OCI-LY1 (cell line): ENCODE measurements around the gene ERAS.
"Not testable (repeated sequence)": the region's sequence is repeated elsewhere in the genome, so short reads cannot be mapped to it uniquely, and the experiment has no call there.

ENCODE experiments used
- H2AFZ ChIP-seq: fragments of 200-600 bp; sonication (generic), shearing (Covaris generic); 2 replicates; pipeline ENCODE4 v1.6.0; 2014; ENCODE audit warnings: antibody characterized with exemption, mild to moderate bottlenecking, low read length
- H3F3A ChIP-seq: fragments of 200-600 bp; sonication (generic), shearing (Covaris generic); 2 replicates; pipeline ENCODE4 v1.6.0; 2014; ENCODE audit warnings: mild to moderate bottlenecking, antibody characterized with exemption, low read length, moderate library complexity; ENCODE audit not compliant: insufficient read depth
- H3K27ac ChIP-seq: fragments of 200-600 bp; sonication (generic); 2 replicates; pipeline ENCODE4 v1.5.1; 2014; ENCODE audit warnings: low read length, mixed run types, mild to moderate bottlenecking, low read depth; ENCODE audit not compliant: poor library complexity, severe bottlenecking
- H3K27me3 ChIP-seq: fragments of 200-600 bp; sonication (generic); 2 replicates; pipeline ENCODE4 v1.6.0; 2014; ENCODE audit warnings: antibody characterized with exemption, mild to moderate bottlenecking, low read length, moderate library complexity; ENCODE audit not compliant: insufficient read depth
- H3K36me3 ChIP-seq: fragments of 200-600 bp; sonication (generic); 2 replicates; pipeline ENCODE4 v1.6.1; 2014; ENCODE audit warnings: mild to moderate bottlenecking, antibody characterized with exemption, low read length, moderate library complexity, mixed read lengths; ENCODE audit not compliant: insufficient read depth
- H3K4me1 ChIP-seq: fragments of 200-600 bp; sonication (generic); 2 replicates; pipeline ENCODE4 v1.5.1; 2014; ENCODE audit warnings: mild to moderate bottlenecking, low read length, moderate library complexity; ENCODE audit not compliant: insufficient read depth, severe bottlenecking
- H3K4me2 ChIP-seq: fragments of 200-600 bp; sonication (generic), shearing (Covaris generic); 2 replicates; pipeline ENCODE4 v1.6.1; 2014; ENCODE audit warnings: low read length
- H3K4me3 ChIP-seq: fragments of 200-600 bp; sonication (generic); 2 replicates; pipeline ENCODE4 v1.5.1; 2014; ENCODE audit warnings: low read length, low read depth, mild to moderate bottlenecking, mixed read lengths; ENCODE audit not compliant: poor library complexity, severe bottlenecking
- H3K79me2 ChIP-seq: fragments of 200-600 bp; shearing (Covaris generic); 2 replicates; pipeline ENCODE4 v1.6.1; 2016; ENCODE audit warnings: mixed run types, low read length, mixed read lengths; ENCODE audit not compliant: insufficient read depth
- H3K9ac ChIP-seq: fragments of 200-600 bp; sonication (generic), shearing (Covaris generic); 2 replicates; pipeline ENCODE4 v1.6.1; 2014; ENCODE audit warnings: mild to moderate bottlenecking, low read length, mixed read lengths
- H3K9me2 ChIP-seq: fragments of 200-600 bp; sonication (generic), shearing (Covaris generic); 2 replicates; pipeline ENCODE4 v1.6.1; 2014; ENCODE audit warnings: low read depth, mild to moderate bottlenecking, low read length, mixed read lengths
- H3K9me3 ChIP-seq: fragments of 200-600 bp; shearing (Covaris generic); 2 replicates; pipeline ENCODE4 v1.6.1; 2014; ENCODE audit warnings: low read length, mixed read lengths
- H4K20me1 ChIP-seq: fragments of 200-600 bp; sonication (generic), shearing (Covaris generic); 2 replicates; pipeline ENCODE4 v1.6.0; 2016; ENCODE audit warnings: mild to moderate bottlenecking, low read length; ENCODE audit not compliant: insufficient read depth
- CTCF ChIP-seq: fragments of 200-600 bp; sonication (generic), shearing (Covaris generic); IDR thresholded peaks from 2 replicates; pipeline ENCODE4 v1.5.1; 2017; ENCODE audit warnings: mild to moderate bottlenecking, antibody characterized with exemption, low read length, moderate library complexity, mixed read lengths
- EZH2 ChIP-seq: fragments of 200-600 bp; sonication (generic), shearing (Covaris generic); IDR thresholded peaks from 2 replicates; pipeline ENCODE4 v1.8.0; 2017; ENCODE audit warnings: borderline replicate concordance, mixed run types, mild to moderate bottlenecking, antibody characterized with exemption, low read length, moderate library complexity, mixed read lengths

Gene ERAS

GRCh38 chrX:48854898-48855297, 28.6 kb downstream of the ERAS start:
- H3K36me3 ChIP-seq, result no peaks in the 10 kb centered on the region
- H3K9me3 ChIP-seq, result no peaks in the 10 kb centered on the region
- H4K20me1 ChIP-seq, result no peaks in the 10 kb centered on the region
- H3K9ac ChIP-seq, result no peak overlapping the region
- no peaks in the 10 kb centered on the region for H3K9me2 ChIP-seq
- no peak overlapping the region for H3K27ac ChIP-seq
- H3K4me3 ChIP-seq, result no peak overlapping the region
- no peaks in the 10 kb centered on the region for H3F3A ChIP-seq
- no peak overlapping the region for H3K4me2 ChIP-seq
- no peak for TF ChIP-seq EZH2
- TF ChIP-seq CTCF, result peak; percentile 32; the same call in 1 of the 2 replicates
- H2AFZ ChIP-seq, result no peak overlapping the region
- H3K27me3 ChIP-seq, result no peaks in the 10 kb centered on the region
- H3K4me1 ChIP-seq, result no peaks in the 10 kb centered on the region
- no peaks in the 10 kb centered on the region for H3K79me2 ChIP-seq

DNA sequence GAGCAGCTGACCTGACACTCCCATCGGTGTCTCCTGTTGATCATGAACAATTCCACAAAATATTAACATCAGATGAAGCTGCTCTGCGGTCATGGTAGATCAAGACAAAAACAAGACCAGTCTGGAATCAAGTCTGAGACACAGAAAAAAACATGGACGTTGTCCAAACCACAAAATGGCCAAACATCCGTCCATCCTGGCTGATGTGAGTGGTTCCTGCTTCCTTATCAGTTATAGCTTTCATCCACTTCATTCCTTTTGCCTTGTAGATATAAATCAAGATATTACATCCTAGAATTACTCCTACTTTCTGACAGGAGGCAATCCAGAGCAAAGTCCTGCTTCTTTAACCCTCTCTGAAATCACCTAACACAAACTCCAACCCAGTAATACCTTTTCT, 37.9 kb downstream of the ERAS start:
- Histone ChIP-seq H3K27ac (no peak overlapping the region), H3K9me3 (no peaks in the 10 kb centered on the region)
- TF ChIP-seq EZH2, result no peak
- TF ChIP-seq CTCF, result no peak

GRCh38 chrX:48872017-48872416, 45.7 kb downstream of the ERAS start:
- not testable (repeated sequence) for H3K36me3 ChIP-seq, H3K27me3 ChIP-seq, H3F3A ChIP-seq, H4K20me1 ChIP-seq, H2AFZ ChIP-seq, H3K9ac ChIP-seq, H3K4me3 ChIP-seq, H3K9me2 ChIP-seq, H3K4me1 ChIP-seq, H3K79me2 ChIP-seq, H3K9me3 ChIP-seq, H3K4me2 ChIP-seq, H3K27ac ChIP-seq

More for the DNA sequence above, 37.9 kb downstream of the ERAS start:
- Histone ChIP-seq H3K36me3 (no peaks in the 10 kb centered on the region), H3K4me1 (no peaks in the 10 kb centered on the region), H3F3A (no peaks in the 10 kb centered on the region), H3K4me3 (no peak overlapping the region), H2AFZ (no peak overlapping the region), H3K9me2 (no peaks in the 10 kb centered on the region), H4K20me1 (no peaks in the 10 kb centered on the region), H3K27me3 (no peaks in the 10 kb centered on the region), H3K9ac (no peak overlapping the region), H3K4me2 (no peak overlapping the region), H3K79me2 (no peaks in the 10 kb centered on the region)

- not testable (repeated sequence) for H3F3A ChIP-seq, H3K9me2 ChIP-seq, H3K4me2 ChIP-seq, H3K9me3 ChIP-seq, H3K4me3 ChIP-seq, H2AFZ ChIP-seq, H3K4me1 ChIP-seq, H3K79me2 ChIP-seq, H3K27me3 ChIP-seq, H3K27ac ChIP-seq, H3K9ac ChIP-seq, H3K36me3 ChIP-seq, H4K20me1 ChIP-seq
Observed at GRCh38 chrX:48876944-48877343, 50.6 kb downstream of the ERAS start.
